ENCODE results near the gene BLOC1S1.
A peak's percentile ranks its signal among the peaks of the same experiment; 100 is the strongest.

- TF ChIP-seq CTCF (IDR thresholded peaks at IDR 0.05) (peak in 2 of 3 experiments; percentile 4 to 10), EP300 (IDR thresholded peaks at IDR 0.05) (no peak), POLR2A (IDR thresholded peaks at IDR 0.05; ENCODE audit: low read depth) (peak; percentile 66), POLR2AphosphoS5 (IDR thresholded peaks at IDR 0.05) (peak; percentile 83 to 95)
Measured at GRCh38 chr12:55715833-55716581, at the start of gene BLOC1S1.

Data from esophagus muscularis mucosa (tissue), 4 donors.